Retinal pigment epithelial cell (primary cell): ENCODE measurements around the gene PDGFRB.

Experiments used
- DNase-seq: peaks from one replicate; pipeline ENCODE4 v3.0.0-alpha.2; 2010; ENCODE audit warnings: low read depth
- H3K4me3 ChIP-seq: 2 replicates; pipeline ENCODE4 v1.5.1; 2011; ENCODE audit warnings: mild to moderate bottlenecking, low read length, control low read depth, moderate library complexity
- CTCF ChIP-seq: conservative IDR thresholded peaks from 2 replicates; pipeline ENCODE4 v1.5.1; 2011; ENCODE audit warnings: low read depth, low read length, control low read depth, inconsistent platforms

The PDGFRB gene

GRCh38 chr5:150068961-150069645 lies 86.5 kb downstream of the PDGFRB start:
- no peak for DNase-seq
- no peak for TF ChIP-seq CTCF
- H3K4me3 ChIP-seq: no peak overlapping the region

GRCh38 chr5:150068472-150068871 lies 87.2 kb downstream of the PDGFRB start:
- no peak for DNase-seq
- no peak for TF ChIP-seq CTCF
- no peak overlapping the region for H3K4me3 ChIP-seq

- TF ChIP-seq CTCF: no peak
- no peak for DNase-seq
- H3K4me3 ChIP-seq: no peak overlapping the region
Measured at GRCh38 chr5:150068071-150068470, 87.6 kb downstream of the PDGFRB start.

- TF ChIP-seq CTCF: no peak
- no peak for DNase-seq
- no peak overlapping the region for H3K4me3 ChIP-seq
Measured at GRCh38 chr5:150067405-150067960, 88.2 kb downstream of the PDGFRB start.

- DNase-seq: no peak
- no peak for TF ChIP-seq CTCF
- H3K4me3 ChIP-seq: no peak overlapping the region
Measured at GRCh38 chr5:150066901-150067396, 88.7 kb downstream of the PDGFRB start.

- TF ChIP-seq CTCF: no peak
Measured at GRCh38 chr5:150066436-150066835, 89.2 kb downstream of the PDGFRB start.

GRCh38 chr5:150065886-150066285 lies 89.8 kb downstream of the PDGFRB start:
- TF ChIP-seq CTCF: no peak
- no peak for DNase-seq

More at GRCh38 chr5:150066436-150066835, 89.2 kb downstream of the PDGFRB start:
- no peak for DNase-seq
- no peak overlapping the region for H3K4me3 ChIP-seq

More at GRCh38 chr5:150065886-150066285, 89.8 kb downstream of the PDGFRB start:
- no peak overlapping the region for H3K4me3 ChIP-seq
